Measurements from ENCODE around the gene MAP4K2.

The MAP4K2 gene

DNA sequence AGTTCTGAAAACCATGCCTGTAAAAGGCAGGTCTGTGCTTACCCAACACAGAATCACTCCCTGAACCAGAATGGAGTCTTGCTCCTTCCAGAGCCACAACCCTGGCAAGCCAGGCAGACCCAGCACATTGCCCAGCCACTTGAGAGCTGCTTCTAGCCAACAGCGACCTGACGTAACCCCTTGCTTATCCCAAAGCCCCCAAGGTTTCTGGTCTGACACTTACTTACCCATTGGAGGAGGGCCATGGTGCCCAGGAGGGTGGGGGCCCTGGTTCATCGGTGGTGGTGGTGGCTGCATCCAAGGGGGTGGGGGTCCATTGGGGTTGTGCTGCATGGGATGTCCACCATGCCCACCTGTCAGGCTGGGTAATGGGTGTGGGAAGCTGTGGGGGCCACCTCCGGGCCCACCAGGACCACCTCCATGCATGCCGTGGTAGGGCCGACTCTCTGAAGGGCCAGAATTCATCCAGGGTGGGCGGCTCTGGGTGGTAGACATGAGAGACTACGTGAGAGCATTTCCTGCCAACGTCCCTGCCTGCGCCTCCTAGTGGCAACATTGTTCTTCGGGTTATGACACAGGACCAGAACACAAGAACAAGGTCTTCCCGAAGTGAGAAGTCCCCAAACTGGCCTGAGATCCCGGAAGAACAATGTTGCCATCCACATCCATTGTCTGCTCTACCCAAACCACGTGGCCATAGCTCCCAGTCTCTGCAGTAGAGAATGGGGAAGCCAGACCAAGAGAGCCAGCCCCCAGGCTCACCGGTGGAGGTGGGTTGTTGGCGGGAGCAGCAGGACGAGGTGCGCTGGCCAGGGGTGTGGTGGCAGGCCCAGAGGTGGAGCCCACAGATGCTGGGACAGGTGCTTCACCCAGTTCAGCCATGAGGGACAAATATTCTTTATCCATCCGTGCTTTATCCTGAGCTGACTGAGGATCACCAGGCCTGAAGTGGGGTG is 35.4 kb downstream of the MAP4K2 start:
- peak; percentile 74 for DNase-seq (ENCODE audit: low read depth)

DNA sequence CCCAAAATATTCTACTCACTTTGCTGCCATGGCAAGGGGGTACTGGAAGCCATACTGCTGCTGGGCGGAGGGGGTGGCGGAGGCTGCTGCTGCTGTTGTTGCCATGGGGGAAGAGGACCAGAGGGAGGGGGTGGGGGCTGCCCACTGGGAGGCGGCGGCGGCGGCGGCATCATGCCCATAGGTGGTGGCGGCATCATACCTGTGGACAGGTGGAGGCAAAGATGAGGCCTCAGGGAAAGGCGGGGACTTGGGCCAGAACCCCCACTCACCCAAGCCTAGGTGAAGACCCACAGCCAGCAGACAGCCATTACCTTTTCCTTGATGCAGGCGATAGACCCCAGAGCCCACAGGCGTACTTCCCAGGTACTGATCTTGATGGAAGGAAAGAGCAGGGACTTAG is 36.1 kb downstream of the MAP4K2 start:
- no peak for DNase-seq (ENCODE audit: low read depth)

DNA sequence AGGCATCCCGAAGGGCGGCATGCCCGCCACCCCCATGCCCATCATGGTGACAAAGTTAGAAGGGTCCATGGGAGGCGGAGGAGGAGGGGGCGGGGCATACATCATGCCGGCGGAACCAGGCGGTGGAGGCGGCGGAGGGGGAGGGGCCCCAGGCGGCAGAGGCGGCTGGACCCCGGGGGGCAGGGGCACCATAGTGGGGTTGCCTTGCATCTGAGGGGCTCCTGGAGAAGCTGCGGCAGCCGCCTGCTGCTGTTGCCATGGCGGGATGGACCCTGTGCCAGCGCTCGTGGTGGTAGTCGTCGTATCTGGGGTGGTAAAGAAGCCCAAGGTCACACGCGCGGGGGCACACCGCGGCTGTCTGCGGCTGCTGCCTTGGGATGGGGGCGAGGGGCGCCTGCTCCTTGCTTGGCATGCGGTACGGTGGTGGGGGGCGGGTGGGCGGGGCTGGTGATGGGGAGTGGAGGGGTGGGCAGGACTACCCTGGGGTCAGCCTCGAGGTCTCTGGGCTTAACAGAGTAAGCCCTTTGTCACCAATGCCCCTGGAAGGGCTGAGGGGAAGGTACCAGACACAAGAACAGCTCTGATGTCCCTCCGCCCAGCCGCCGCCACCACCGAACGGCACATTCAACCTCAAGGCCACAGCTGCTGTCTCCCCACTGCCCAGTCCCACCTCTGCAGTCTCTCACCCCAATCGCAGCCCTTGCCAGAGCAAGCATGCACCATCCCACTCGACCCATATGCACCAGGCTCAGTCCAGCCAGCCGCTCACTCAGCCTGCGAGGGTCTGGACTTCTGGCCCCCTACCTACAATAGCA is 37.0 kb downstream of the MAP4K2 start:
- DNase-seq (ENCODE audit: low read depth), result no peak

DNA sequence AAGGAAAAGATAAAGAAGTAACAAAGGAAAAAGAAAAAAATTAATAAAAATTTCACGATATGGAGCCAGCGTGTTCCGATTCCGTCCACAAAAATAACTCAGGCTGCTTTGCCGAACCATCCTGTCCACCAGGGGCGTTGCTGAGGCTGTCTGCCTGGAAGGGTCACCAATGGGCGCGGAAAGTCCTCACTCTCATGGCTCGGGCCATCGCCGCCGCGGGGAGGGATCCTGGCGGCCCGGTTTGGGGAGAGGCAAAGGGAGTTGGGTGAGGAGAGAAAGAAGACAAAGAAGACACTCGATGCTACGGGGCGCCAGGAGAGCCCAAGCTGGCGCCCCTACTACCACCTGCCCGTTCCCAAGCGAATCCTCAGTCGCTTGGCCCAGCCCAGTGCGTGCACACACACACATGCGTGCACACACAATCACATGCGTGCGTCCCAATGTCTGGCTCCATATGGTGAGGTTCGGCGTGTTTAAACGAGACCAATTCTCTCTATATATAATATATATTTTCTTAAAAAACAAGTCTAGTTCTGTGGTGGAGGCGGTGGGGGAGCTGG is 37.6 kb downstream of the MAP4K2 start:
- DNase-seq (ENCODE audit: low read depth), result no peak

DNA sequence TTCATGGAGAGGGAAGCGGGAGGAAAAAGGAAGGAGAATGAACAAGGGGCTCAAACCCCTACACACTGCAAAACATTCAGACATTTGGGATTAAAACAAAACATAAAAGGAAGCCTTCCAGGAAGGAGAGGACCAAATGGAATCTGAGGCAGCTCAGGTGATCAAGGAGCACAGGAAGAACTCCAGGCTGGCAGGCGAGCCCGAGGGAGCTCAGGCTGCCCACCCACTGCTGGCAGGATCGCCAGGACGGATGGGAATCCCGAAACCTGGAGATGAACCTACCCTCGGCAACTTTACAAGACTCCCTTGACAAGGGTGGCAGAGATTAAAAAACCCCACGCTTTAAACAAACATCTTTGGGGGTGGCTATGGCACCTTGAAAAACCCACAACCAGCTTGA is 38.3 kb downstream of the MAP4K2 start:
- DNase-seq (ENCODE audit: low read depth), result no peak

DNA sequence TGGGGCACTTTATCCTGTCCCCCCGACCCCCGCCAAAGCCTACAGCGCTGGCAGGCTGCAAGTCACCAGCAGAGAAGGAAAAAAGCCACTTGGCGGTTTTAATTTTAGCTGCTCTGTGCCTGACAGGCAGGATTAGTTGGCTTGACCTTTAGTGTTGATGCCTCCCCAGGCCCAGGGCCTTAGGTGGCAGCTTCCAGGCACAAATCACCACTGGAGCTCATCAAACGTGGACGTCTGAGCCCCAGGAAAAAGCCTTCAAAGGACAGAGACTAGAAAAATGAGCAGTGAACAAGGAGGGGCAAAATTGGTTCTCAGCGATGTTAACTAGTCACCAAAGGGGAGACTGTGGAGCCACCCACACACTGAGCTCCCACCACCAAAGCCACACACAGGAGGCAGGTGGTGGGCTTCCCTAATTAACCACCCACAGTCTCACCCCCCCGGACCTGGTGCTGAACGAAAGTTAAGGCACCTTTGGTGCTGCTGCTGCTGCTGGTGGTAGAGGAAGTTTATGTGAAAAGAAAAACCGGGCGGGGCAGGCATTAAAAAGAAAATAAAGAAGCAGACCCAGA is 38.9 kb downstream of the MAP4K2 start:
- no peak for DNase-seq (ENCODE audit: low read depth)

DNA sequence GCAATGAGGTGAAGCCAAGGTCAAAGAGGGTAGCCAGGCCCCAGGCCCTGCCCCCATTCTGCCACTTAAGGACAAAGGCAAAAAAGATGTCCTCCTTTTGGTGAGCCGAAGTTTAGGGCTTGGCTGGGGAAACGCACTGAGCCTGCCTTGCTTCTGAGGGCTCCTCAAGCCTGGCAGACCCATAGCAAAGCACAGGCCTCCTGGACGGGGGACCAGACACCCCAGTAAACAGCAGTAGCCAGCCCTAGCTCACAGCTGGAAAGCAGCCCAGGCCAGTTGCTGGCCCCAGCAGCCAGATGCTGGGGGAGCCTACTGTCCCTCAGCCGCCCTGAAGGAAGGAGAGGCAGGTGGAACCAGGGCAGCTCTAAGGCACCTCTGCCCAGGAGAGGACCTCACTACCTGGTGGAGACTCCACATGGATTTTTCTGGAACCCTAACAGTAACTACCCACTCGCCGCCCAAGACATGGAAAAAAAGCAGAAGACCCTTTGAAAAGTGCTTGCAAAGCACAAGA is 39.4 kb downstream of the MAP4K2 start:
- DNase-seq (ENCODE audit: low read depth), result no peak

DNA sequence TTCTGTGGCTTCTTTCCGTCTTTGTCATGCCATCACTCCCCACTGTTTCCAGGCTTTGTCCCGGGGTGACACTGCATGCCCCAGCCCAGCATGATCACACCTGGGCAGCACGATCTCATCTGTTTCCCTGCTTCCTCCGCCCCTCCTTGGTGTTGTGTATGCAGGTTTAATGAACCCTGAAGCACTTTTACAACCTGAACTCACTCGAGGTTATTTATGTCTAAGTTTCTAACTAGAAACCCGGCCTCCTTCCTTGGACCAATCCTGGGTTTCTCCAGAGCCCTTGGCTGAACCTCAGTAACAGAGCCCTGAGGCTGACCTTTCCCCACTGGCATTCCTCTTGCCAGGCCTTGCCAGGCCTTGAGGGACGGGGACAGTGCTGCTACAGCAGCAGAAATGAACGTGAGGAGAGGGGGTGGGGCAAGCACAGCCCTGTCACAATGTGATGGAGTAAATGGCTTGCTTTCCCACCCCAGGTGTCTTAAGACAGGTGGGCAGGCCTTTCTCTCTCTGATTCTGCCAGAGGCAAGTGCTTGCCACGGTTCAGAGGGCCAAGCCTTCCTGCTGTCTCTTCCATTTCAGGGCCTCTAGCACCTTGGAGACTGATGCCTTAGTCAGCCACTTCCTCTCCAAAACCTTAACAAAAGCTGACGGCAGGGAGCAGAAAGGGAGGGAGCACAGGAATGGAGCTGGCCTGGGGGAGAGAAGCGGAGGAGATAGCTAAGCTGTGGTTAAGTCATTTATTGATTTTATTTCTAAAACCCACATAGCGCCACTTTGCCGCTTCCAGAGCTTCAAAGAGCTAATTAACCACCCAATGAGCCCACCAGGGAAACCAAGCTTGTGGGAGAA is 40.1 kb downstream of the MAP4K2 start:
- no peak for DNase-seq (ENCODE audit: low read depth)

DNA sequence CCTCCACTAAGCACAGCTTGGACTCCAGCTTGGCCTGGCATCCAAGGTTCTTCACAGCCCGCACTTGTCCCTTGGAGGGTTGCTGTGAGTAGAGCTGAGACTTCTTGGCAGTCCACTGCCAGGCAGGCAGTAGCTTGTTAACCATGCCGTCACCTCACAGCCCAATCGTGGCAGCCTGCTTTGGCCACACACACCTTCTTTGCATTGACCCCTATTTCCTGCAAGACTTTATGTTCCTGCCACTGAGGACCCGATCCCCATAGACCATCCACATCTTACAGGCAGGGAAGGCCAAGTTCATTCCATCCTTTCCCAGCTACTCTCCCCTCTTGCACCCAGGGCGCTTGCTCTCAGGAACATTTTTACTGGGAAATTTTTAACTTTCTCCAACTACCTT is 40.7 kb downstream of the MAP4K2 start:
- DNase-seq (ENCODE audit: low read depth), result no peak

DNA sequence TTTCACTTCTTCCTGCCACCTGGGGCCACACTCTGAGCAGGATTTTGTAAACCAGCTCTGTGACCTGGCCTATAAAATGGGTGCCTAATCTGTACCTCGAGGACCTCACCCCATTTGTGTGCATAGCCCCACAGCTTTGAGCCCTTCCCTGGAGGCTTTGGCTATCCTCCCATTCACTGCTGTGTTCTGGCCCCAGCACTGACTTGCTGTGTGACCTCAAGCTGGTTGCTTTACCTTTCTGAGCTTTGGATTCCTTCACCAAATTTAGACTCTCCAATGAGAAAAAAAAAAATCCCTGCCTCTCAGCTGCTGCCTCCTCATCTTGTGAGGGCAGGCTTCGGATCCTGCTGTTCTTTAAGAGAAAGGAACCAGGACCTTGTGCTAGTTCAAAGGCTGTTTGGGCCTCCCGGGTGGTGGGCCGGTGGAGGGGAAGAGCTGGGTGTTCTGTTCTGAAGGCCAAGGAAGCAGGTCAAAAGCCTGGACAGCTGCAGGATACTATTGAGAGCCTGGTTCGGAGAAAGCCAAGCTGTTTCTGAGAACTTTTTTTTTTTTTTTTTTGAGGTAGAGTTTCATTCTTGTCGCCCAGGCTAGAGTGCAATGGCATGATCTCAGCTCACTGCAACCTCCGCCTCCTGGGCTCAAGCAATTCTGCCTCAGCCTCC is 42.1 kb downstream of the MAP4K2 start:
- DNase-seq (ENCODE audit: low read depth), result no peak

DNA sequence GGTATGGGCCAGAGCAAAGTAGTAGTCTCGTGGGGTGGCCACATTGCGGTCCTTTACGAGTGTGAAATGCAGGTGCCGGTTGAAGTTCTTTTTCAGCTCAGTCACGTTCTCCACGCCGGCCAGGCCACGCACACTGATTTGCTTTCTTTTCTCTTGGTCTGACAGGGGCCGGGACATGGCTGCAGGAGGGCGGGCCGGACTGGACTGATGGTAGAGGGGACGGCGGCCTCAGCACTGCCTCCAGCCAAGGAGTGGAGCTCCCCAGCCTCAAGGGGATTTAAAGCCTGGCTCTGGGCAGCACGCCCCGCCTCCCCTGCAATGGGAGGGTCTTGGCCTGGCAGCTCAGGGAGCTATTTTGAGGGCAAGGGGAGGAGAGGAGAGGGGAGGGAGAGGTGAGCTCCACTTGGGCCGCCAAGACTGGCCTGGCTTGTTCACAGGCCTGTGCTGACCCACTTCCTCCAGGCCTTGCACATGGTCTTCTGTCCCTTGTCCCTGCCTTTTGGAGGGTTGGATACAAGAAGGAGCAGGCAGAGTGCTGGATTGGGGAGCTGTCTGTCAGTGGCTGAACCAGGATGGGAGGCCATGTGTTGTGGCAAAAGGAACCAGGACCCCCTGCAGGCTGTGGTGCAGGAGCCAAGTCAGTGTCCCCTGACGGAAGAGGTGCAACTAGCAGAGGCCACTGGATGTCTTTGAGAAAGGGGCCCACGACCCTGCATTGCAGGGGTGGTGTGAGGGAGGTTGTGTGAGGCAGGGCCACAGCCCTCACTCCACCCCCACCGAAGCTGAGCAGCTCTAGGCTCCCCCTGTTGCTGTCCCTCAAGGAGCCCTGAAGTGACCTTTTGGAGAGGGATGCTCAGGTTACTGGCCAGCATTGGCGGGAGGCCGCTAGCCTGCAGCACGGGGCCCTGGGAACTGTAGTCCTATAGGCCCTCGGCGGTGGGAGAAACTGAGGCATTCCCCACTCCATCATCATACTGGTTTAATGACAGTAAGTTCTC is 43.0 kb downstream of the MAP4K2 start, which contains the start of gene PYGM:
Gene PYGM (minus strand): TSS at position 253 of the 998 bp plus-strand sequence. CDS start 76 bp downstream, at position 177.
- DNase-seq (ENCODE audit: low read depth), result no peak

DNA sequence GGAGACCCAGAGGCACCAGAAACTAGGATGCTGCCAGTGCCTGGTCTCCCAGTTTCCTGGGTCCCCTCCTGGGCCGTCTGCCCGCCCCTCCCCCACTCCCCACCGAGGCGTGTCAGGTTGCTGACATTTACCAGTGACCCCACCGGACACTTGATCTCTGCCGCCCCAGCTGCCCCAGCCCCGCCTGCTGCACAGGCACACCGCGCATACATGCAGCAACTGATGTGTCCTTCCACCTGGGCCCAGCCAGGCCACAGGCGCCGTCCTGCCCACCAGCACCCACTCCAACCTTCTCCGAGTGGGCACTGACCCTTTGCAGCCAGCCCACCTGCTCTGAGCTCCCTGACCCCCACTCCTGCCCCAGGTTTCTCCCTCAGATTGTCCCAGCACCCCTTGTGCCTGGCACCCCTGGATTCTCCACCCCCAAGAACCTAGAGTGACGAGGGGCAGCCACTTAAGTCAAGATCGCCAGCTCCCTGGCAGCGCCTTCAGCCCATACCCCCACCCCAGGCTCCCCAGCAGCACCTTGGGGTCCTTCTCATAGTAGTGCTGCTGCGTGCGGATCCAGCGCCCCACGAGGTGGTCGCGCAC is 43.8 kb downstream of the MAP4K2 start:
- DNase-seq (ENCODE audit: low read depth), result no peak

DNA sequence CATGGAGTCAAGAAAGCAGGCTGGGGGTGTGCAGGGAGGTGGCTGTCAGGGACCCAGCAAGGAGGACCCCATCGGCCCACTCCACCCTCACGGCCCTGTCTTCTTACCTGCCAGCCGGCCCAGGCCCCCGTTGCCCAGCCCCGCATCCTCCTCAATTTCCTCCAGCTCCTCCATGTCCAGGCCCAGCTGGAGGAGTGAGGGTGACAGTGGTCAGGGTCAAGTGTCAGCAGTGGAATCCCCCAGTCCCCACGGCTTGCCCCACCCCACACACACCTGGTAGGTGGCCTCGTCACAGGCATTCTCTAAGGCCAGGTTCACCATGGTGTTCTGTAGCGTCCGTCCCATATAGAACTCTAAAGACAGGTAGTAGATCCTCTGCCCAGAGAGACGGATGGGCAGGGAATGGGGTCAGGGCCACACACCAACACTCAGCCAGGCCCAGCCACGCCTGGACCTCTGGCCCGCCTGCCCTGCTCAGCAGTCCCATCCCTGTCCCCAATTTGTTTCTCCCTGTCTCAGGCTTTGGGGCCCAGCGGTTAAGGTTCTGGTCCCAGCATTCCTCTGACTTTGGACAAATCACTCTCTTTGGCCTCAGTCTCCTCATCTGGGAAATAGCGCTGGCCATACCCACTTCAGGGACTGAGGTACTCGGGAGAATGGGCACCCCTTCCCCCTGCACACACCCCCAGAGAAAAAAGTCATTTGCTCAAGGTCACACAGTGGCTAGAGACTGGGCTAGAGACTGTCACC is 44.5 kb downstream of the MAP4K2 start:
- DNase-seq (ENCODE audit: low read depth), result no peak

DNA sequence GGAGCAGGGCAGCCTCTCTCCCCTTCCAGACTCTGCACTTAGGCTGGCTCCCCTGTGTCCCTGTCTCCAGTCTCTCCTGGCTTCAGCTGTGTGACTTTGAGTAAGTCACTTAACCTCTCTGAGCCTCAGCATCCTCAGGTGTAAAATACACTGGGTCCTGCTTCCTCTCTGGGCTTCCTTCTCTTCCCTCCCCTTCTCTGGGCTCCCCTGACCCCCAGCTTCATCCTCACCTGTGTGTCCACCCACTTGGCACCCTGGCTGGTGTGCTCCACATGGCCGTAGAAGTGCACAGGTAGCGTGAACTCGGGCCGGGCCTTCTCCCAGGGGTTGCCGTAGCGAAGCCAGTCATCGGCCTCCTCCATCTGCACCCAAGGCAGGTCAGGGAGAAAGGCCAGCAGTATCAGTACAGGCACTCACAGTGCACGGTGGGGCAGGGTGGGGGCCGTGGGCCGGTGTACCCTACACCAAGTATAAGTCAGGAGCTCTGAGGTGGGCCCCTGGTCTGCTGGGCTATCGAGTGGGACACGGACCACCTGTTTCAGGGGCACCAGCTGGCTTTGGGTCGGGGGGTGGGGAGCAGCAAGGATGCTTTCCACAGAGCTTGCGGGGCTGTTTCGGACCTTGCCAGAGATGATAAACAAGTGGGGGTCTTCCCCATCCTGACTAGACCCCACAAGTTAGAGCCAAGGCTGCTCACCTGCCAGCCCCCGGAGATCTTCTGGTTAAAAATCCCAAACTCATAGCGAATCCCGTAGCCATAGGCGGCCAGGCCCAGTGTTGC is 45.3 kb downstream of the MAP4K2 start:
- DNase-seq (ENCODE audit: low read depth), result no peak

DNA sequence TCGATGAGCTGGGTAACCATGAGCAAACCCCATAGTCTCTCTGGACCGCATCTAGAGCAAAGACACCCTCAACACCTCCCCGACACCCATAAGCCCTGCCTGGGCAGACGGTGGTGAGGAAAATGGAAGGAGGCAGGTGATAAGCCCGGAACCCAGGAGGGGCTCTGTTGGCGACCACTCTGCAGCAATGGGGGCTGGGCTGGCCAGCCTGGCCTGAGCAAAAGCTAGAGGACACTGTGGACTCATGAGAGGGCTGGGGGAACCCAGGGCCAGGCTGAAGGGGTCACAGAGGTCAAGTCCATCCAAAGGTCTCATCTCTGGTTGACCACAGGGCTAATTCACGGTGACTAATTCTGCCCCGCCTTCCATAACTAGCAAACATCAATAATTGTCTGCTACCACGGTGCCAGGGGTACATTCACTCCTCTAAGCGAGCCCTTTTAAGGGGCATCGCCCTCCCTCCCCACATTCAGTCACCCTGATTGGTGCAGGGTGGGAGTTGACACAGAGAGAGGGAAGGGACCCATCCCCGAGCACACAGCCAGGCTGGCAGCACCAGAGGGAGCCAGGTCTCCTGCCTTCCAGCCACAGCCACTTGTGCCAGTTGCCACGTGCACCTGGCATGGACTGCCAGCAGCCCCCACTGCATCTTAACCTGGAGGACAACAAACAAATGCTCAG is 47.2 kb downstream of the MAP4K2 start:
- no peak for DNase-seq (ENCODE audit: low read depth)

DNA sequence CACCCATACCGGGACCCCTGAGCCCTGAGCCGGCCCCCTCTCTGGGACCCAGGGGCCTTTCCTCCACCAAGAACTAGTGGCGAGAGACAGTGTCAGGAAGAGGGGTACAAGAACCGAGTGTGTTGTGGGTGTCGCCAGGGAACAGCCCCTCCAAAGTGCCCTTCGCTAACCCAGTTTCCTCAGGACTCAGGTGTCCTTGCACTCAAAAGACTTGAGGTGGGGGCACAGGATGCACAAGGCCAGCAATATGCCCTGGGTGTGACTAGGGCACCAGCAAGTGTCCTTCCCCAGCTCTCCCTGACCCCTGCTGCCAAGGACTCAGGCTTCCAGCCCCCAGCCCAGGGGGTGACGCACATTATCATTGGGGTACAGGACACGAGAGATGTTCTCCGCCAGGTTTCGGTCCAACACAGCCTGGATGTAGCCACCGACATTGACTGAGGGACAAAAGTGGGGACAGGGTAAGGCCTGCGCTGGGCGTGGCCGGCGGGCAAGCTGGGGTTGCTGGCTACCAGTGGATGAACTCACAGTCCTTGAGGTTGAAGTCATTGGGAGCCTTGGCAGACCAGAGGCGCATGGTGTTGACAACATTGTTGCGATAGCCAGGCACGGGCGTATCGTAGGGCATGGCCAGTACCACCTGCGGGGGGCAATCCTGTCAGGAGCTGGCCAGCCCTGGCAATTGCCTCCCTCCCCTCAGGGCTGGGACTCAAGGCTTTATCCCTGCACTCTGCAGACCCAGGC is 47.9 kb downstream of the MAP4K2 start:
- no peak for DNase-seq (ENCODE audit: low read depth)

Data from stimulated activated CD8-positive, alpha-beta memory T cell treated with anti-CD3 and anti-CD28 coated beads, Interleukin-15, amount 100 ng/mL, for 1 hour (primary cell).